IMR-90 (cell line): ENCODE measurements around the gene PTPRC. TPM values are rescaled to one million over a fixed set of nuclear protein-coding genes. Genes with fewer than 3 reads are reported as not detected.

ENCODE experiments used
- ATAC-seq: fragments of 200-7000 bp; cut with Tn5 transposase; 2 replicates; pipeline ENCODE4 v1.9.1; 2020; ENCODE audit warnings: low read depth, mild to moderate bottlenecking, moderate library complexity
- BruUV-seq: library from RNA; stranded (reverse); fragments of 400-500 nt; replicated peaks from 2 replicates; lab custom pipeline; 2021; lab: Mats Ljungman, UMichigan
- CTCF ChIA-PET: fragments of 300-600 bp; formaldehyde crosslinking; extraction: SDS; loops from one replicate; lab custom pipeline; 2021; ENCODE audit warnings: antibody characterized with exemption; lab: Yijun Ruan, JAX
- POLR2A ChIA-PET: fragments of 300-600 bp; sonication (Branson Sonifier 250); formaldehyde crosslinking; loops from one replicate; lab custom pipeline; 2022; ENCODE audit warnings: antibody characterized with exemption; ENCODE audit not compliant: unreplicated experiment; lab: Charles Lee
- DNase-seq: peaks from one replicate; pipeline ENCODE4 v3.0.0; 2013
- H2AFZ ChIP-seq: replicated peaks from 2 replicates; pipeline ENCODE3; 2013; ENCODE audit warnings: low read length, mild to moderate bottlenecking; ENCODE audit not compliant: poor library complexity
- H2AK5ac ChIP-seq: 2 replicates; pipeline ENCODE4 v1.6.1; 2013; ENCODE audit warnings: low read depth, low read length, inconsistent platforms
- H2AK9ac ChIP-seq: replicated peaks from 2 replicates; pipeline ENCODE3; 2013; ENCODE audit warnings: mild to moderate bottlenecking, low read depth, low read length, moderate library complexity; ENCODE audit not compliant: poor library complexity
- H2BK120ac ChIP-seq: 2 replicates; pipeline ENCODE4 v1.6.1; 2013; ENCODE audit warnings: low read depth, low read length, inconsistent platforms
- H2BK15ac ChIP-seq: 3 replicates; pipeline ENCODE4 v1.6.1; 2013; ENCODE audit warnings: low read depth, low read length, inconsistent platforms
- H2BK20ac ChIP-seq: 2 replicates; pipeline ENCODE4 v1.6.1; 2013; ENCODE audit warnings: low read depth, mild to moderate bottlenecking, inconsistent platforms, low read length, moderate library complexity
- H2BK5ac ChIP-seq: 2 replicates; pipeline ENCODE4 v1.6.1; 2013; ENCODE audit warnings: mild to moderate bottlenecking, low read depth, low read length, inconsistent platforms; ENCODE audit not compliant: poor library complexity, severe bottlenecking
- H3K14ac ChIP-seq: replicated peaks from 2 replicates; pipeline ENCODE4 v1.6.1; 2013; ENCODE audit warnings: low read depth, low read length, inconsistent platforms
- H3K18ac ChIP-seq: 2 replicates; pipeline ENCODE4 v1.6.1; 2013; ENCODE audit warnings: low read depth, low read length, control low read depth
- H3K23ac ChIP-seq: 2 replicates; pipeline ENCODE4 v1.6.1; 2013; ENCODE audit warnings: low read depth, low read length, inconsistent platforms
- H3K27ac ChIP-seq: 2 replicates; pipeline ENCODE4 v1.5.1; 2013; ENCODE audit warnings: mild to moderate bottlenecking, control low read depth, low read length; ENCODE audit not compliant: insufficient read depth
- H3K27me3 ChIP-seq: 2 replicates; pipeline ENCODE4 v1.6.1; 2013; ENCODE audit warnings: low read length; ENCODE audit not compliant: control insufficient read depth, insufficient read depth
- H3K36me3 ChIP-seq: 2 replicates; pipeline ENCODE4 v1.6.1; 2013; ENCODE audit warnings: low read length, mixed read lengths; ENCODE audit not compliant: control insufficient read depth, insufficient read depth
- H3K4ac ChIP-seq: 2 replicates; pipeline ENCODE4 v1.6.1; 2013; ENCODE audit warnings: low read depth, low read length, inconsistent platforms
- H3K4me1 ChIP-seq: 2 replicates; pipeline ENCODE4 v1.6.1; 2013; ENCODE audit warnings: low read length, mixed read lengths; ENCODE audit not compliant: control insufficient read depth, insufficient read depth
- H3K4me2 ChIP-seq: 2 replicates; pipeline ENCODE4 v1.6.1; 2013; ENCODE audit warnings: low read depth, mild to moderate bottlenecking, control low read depth, low read length, moderate library complexity
- H3K4me3 ChIP-seq: 2 replicates; pipeline ENCODE4 v1.5.1; 2013; ENCODE audit warnings: low read depth, mild to moderate bottlenecking, control low read depth, low read length, moderate library complexity; ENCODE audit not compliant: insufficient read depth
- H3K56ac ChIP-seq: 2 replicates; pipeline ENCODE4 v1.6.1; 2013; ENCODE audit warnings: low read length, inconsistent platforms; ENCODE audit not compliant: insufficient read depth; ENCODE audit errors: extremely low read depth
- H3K79me1 ChIP-seq, 2 experiments: 2 replicates each; pipeline ENCODE4 v1.6.1; 2013; ENCODE audit warnings: low read length in 2 of 2, inconsistent platforms in 1 of 2, low read depth in 1 of 2
- H3K9ac ChIP-seq: 2 replicates; pipeline ENCODE4 v1.6.1; 2013; ENCODE audit warnings: low read depth, low read length, control low read depth
- H3K9me1 ChIP-seq: 2 replicates; pipeline ENCODE4 v1.6.1; 2013; ENCODE audit warnings: low read length, inconsistent platforms; ENCODE audit not compliant: insufficient read depth
- H3K9me3 ChIP-seq: 2 replicates; pipeline ENCODE4 v1.6.1; 2013; ENCODE audit warnings: low read length; ENCODE audit not compliant: control insufficient read depth, insufficient read depth
- H4K20me1 ChIP-seq: 2 replicates; pipeline ENCODE4 v1.6.1; 2013; ENCODE audit warnings: low read length, inconsistent platforms; ENCODE audit not compliant: insufficient read depth
- H4K5ac ChIP-seq: 2 replicates; pipeline ENCODE4 v1.6.1; 2013; ENCODE audit warnings: mild to moderate bottlenecking, low read depth, low read length, control low read depth
- H4K8ac ChIP-seq, 2 experiments: 2 replicates each; pipeline ENCODE4 v1.6.1; 2013; ENCODE audit warnings: low read depth in 2 of 2, low read length in 2 of 2, control low read depth in 1 of 2, inconsistent platforms in 1 of 2
- H4K91ac ChIP-seq: 2 replicates; pipeline ENCODE4 v1.6.1; 2013; ENCODE audit warnings: low read depth, low read length, inconsistent platforms; ENCODE audit not compliant: insufficient read depth
- CEBPB ChIP-seq: IDR thresholded peaks from 2 replicates; pipeline ENCODE4 v1.6.1; 2012; ENCODE audit warnings: low read depth, low read length, improper control_type of control experiment
- FOS ChIP-seq: fragments of 150-350 bp; IDR thresholded peaks from 2 replicates; pipeline ENCODE4 v1.6.1; 2016; ENCODE audit warnings: low read depth, low read length
- NFE2L2 ChIP-seq: fragments of 150-350 bp; IDR thresholded peaks from 2 replicates; pipeline ENCODE4 v1.6.1; 2016; ENCODE audit warnings: low read depth, mild to moderate bottlenecking, low read length
- SMC3 ChIP-seq: fragments of 150-350 bp; IDR thresholded peaks from 2 replicates; pipeline ENCODE4 v1.6.1; 2016; ENCODE audit warnings: low read depth, mild to moderate bottlenecking, antibody characterized with exemption, low read length, moderate library complexity
- WGBS, 2 experiments: methylation state at CpG; one replicate each; pipeline versions ENCODE4 v1.1.5 to v1.1.7; 2013; ENCODE audit warnings: missing lambda C conversion rate in 2 of 2; ENCODE audit not compliant: insufficient read length in 1 of 2; ENCODE audit errors: extremely low coverage in 2 of 2; 5-methylcytosine and 5-hydroxymethylcytosine counted together
- dilution Hi-C: fragments of 300-500 bp; cut with HindIII; formaldehyde crosslinking; loops from one replicate; pipeline ENCODE4 v1.14.3; 2018; ENCODE audit warnings: low sequenced_read_pairs; ENCODE audit not compliant: unreplicated experiment
- in situ Hi-C: fragments of 300-500 bp; cut with MboI; formaldehyde crosslinking; loops from 3 replicates; pipeline ENCODE4 v1.14.3; 2019; ENCODE audit warnings: low sequenced_read_pairs, inconsistent platforms, mixed read lengths
- intact Hi-C: fragments of 100-400 bp; cut with micrococcal nuclease; formaldehyde crosslinking; loops from 2 replicates; pipeline ENCODE4 v1.10.0; 2022
- polyA plus RNA-seq, 3 experiments: library from polyadenylated mRNA; depleted of rRNA; stranded (reverse); fragments of >200 nt; gene quantifications; 2 replicates each; pipeline ENCODE4 v1.2.3, GENCODE V29; 2012; ENCODE audit warnings: low replicate concordance in 1 of 3
- total RNA-seq: library from RNA; depleted of rRNA; stranded (reverse); fragments of >200 nt; gene quantifications from 2 replicates; pipeline ENCODE4 v1.2.3, GENCODE V29; 2012

PTPRC gene
- total and polyA plus RNA-seq, 2 of the 4 experiments (the other 2 are of a cell fraction) = not detected

GRCh38 chr1:198763298-198763714, 124.5 kb downstream of the PTPRC start:
- Histone ChIP-seq H3K4me1 (no peaks in the 10 kb centered on the region), H3K79me1 (no peaks in the 10 kb centered on the region), H3K9ac (no peak overlapping the region), H3K9me1 (no peaks in the 10 kb centered on the region), H3K9me3 (no peaks in the 10 kb centered on the region), H4K20me1 (no peaks in the 10 kb centered on the region), H4K8ac (no peak overlapping the region), H2AFZ (no peak overlapping the region), H2BK5ac (no peak overlapping the region), H3K27ac (no peak overlapping the region), H4K91ac (no peak overlapping the region), H3K23ac (no peak overlapping the region), H3K27me3 (no peaks in the 10 kb centered on the region), H3K18ac (no peak overlapping the region), H3K36me3 (no peaks in the 10 kb centered on the region), H3K56ac (no peak overlapping the region), H3K4me2 (no peak overlapping the region), H2AK5ac (no peak overlapping the region), H4K5ac (no peak overlapping the region), H3K4me3 (no peak overlapping the region), H2BK120ac (no peak overlapping the region), H3K14ac (no peak overlapping the region), H2BK20ac (no peak overlapping the region), H3K4ac (no peak overlapping the region), H2AK9ac (no peak overlapping the region), H2BK15ac (no peak overlapping the region)
- ATAC-seq = no peak
- ChIA-PET CTCF (no interaction called here), POLR2A (no interaction called here)
- dilution Hi-C loops = no loop called here
- TF ChIP-seq NFE2L2 = no peak
- TF ChIP-seq SMC3 = no peak
- TF ChIP-seq FOS = no peak
- TF ChIP-seq CEBPB = no peak
- intact Hi-C loops = no loop called here
- peak; percentile 11 for DNase-seq
- WGBS, 2 experiments = no CpG with 5 or more reads among the region's 1 CpG
- no TSS peak for BruUV-seq
- in situ Hi-C loops = loop anchor here (25.0 kb wide), 2 partner anchors 699 to 1749 kb away; no protein-coding TSS in a partner anchor
